ENCODE measurements around the gene SPRED2. TPM values are rescaled to one million over a fixed set of nuclear protein-coding genes. Genes with fewer than 3 reads are reported as not detected.
A peak's percentile ranks its signal among the peaks of the same experiment; 100 is the strongest.

Gene SPRED2
- total and polyA plus RNA-seq, 11 donors, result 7.0 to 24.4 (median 16.1) TPM

DNA sequence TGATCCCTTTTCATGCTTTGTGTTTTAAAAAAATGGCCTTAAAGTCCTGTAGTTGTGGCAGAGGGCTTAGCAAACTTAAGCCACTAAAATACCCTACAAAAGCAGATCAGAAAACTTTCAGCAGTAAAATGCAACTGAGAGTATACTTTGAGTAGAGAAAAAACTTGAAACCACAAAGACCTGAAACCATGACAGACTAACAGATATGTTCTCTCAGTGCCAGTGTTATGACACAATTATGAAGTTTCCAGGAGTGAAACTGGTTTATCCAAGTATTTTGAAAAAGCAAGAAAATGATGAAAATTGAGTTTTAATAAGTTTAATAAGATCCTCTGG lies 74.5 kb downstream of the SPRED2 start:
- TF ChIP-seq POLR2A (IDR thresholded peaks at IDR 0.05), result no peak
- TF ChIP-seq, protein P1, sequence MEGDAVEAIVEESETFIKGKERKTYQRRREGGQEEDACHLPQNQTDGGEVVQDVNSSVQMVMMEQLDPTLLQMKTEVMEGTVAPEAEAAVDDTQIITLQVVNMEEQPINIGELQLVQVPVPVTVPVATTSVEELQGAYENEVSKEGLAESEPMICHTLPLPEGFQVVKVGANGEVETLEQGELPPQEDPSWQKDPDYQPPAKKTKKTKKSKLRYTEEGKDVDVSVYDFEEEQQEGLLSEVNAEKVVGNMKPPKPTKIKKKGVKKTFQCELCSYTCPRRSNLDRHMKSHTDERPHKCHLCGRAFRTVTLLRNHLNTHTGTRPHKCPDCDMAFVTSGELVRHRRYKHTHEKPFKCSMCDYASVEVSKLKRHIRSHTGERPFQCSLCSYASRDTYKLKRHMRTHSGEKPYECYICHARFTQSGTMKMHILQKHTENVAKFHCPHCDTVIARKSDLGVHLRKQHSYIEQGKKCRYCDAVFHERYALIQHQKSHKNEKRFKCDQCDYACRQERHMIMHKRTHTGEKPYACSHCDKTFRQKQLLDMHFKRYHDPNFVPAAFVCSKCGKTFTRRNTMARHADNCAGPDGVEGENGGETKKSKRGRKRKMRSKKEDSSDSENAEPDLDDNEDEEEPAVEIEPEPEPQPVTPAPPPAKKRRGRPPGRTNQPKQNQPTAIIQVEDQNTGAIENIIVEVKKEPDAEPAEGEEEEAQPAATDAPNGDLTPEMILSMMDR (IDR thresholded peaks at IDR 0.05), result no peak
- Histone ChIP-seq H3K9me3 (no peaks in the 10 kb centered on the region), H3K27ac (peak overlapping the region in 1 of 12 donors; percentile 53), H3K4me3 (no peak overlapping the region), H3K27me3 (no peaks in the 10 kb centered on the region), H3K36me3 (no peaks in the 10 kb centered on the region), H3K4me1 (peaks cover 0 to 66% (median 38%) of the 10 kb centered on the region in 12 donors)
- ATAC-seq (no peak), DNase-seq (no peak)
- intact Hi-C loops (cut with DNase I), result loop anchor here in 1 of 10 donors (2.0 kb wide), 1 partner anchor 69 kb away; no protein-coding TSS in a partner anchor

DNA sequence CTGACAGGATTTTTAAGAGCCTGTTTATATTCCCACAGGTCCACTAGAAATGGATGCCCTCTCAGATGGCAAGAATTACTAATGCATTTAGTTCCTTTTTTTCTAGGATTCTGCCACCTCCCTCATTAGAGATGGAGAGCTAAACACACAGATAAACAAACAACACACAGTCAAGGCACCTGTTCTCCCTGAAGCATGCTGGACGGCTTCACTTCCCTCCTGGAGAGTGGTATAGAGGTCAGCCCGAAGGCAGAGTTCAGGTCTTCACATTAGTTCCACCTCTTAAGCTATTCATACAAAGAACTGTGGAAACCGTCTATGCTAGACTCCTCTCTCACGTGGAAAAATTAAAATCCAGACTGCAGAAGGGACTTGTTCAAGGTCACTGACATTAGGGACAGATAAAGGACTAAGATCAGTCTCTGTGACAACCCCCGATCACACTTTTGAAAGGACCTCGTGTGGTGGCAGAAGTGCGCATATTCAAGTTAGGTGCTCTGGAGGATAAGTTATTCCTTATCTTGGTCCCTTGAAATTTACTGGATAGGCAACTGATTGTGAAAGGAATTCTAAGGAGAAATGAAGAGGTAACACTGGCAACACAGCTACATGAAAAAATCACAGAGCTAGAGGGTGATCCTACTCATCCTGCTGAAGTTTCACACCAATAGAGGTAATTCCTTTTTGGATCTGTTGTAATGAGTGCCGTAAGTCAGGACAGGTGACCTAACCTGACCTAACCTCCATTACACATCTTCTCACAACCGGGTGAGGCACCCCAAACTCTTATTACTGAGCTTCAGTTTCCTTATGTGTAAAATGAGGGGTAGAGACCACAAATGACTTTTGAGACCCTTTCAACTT lies 75.1 kb downstream of the SPRED2 start:
- intact Hi-C loops (cut with DNase I), result no loop called here
- TF ChIP-seq, protein P1 (IDR thresholded peaks at IDR 0.05), result no peak
- no peak for TF ChIP-seq POLR2A (IDR thresholded peaks at IDR 0.05)
- Histone ChIP-seq H3K4me3 (no peak overlapping the region), H3K27me3 (no peaks in the 10 kb centered on the region), H3K27ac (peak overlapping the region in 1 of 12 donors; percentile 53), H3K36me3 (no peaks in the 10 kb centered on the region), H3K9me3 (no peaks in the 10 kb centered on the region), H3K4me1 (peaks cover 0 to 66% (median 38%) of the 10 kb centered on the region in 12 donors)
- DNase-seq (no peak), ATAC-seq (no peak)
- 74 to 83% (median 80%) methylated on average over 9 of the region's 9 CpGs for WGBS, 4 donors

DNA sequence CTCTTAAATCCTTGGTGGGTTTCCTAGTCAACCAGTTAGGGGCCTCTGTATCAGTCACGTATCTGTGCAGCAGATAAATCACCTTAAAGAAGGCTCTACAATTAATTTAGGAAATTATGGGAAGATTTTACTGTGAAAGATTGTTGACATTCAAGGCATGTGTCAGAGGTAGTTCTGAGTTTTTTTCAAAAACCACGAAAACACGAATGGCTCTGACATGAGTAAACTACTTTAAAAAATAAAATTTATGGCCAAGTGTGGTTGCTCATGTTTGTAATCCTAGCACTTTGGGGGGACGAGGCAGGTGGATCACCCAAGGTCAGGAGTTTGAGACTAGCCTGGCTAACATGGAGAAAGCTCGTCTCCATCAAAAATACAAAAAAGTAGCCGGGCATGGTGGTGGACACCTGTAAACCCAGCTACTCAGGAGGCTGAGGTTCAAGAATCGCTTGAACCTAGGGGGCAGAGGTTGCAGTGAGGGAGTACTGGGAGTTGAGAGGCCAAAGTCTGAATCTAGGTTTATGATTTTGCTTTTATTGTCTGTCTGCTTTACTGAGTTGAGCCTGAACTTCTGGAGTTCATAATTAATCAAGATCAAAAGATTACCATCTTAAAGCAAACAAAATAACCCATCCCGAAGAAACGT lies 77.1 kb downstream of the SPRED2 start:
- intact Hi-C loops (cut with DNase I), result no loop called here
- Histone ChIP-seq H3K4me1 (peaks cover under 1 to 65% (median 51%) of the 10 kb centered on the region in 12 donors), H3K36me3 (no peaks in the 10 kb centered on the region), H3K27ac (no peak overlapping the region), H3K27me3 (no peaks in the 10 kb centered on the region), H3K9me3 (no peaks in the 10 kb centered on the region), H3K4me3 (no peak overlapping the region)
- WGBS, 4 donors, result 90% methylated on average over 9 of the region's 9 CpGs
- DNase-seq, result no peak
- ATAC-seq, result no peak
- TF ChIP-seq, protein P1 (IDR thresholded peaks at IDR 0.05), result no peak
- TF ChIP-seq POLR2A (IDR thresholded peaks at IDR 0.05), result no peak

DNA sequence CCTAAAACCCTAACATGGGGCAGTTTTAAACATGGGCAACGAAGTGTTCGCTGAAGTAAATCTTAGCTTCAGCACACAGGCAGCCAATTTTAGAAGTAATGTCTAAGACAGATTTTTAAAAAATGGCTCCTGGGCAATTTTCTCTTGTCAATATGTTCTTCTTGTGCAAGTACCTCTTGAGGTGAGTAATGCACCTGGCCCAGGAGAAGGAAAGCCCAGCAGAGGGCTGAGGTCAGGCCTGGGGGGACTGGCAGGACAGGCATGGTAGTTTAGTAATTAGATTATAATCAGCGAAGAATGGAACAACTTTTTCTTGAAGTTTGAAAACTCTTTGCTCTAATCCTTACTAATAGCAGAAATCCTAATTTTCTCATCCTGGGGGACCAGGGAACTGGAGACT lies 77.6 kb downstream of the SPRED2 start:
- no peak overlapping the region for H3K27ac ChIP-seq
- H3K4me3 ChIP-seq, result no peak overlapping the region
- intact Hi-C loops (cut with DNase I), result loop anchor here in 1 of 10 donors (5.0 kb wide), 1 partner anchor 42 kb away; no protein-coding TSS in a partner anchor
- TF ChIP-seq POLR2A (IDR thresholded peaks at IDR 0.05), result no peak
- TF ChIP-seq, protein P1 (IDR thresholded peaks at IDR 0.05), result no peak
- no peak for DNase-seq
- no peaks in the 10 kb centered on the region for H3K36me3 ChIP-seq
- H3K4me1 ChIP-seq, result peaks cover 3 to 70% (median 56%) of the 10 kb centered on the region in 12 donors
- no peak for ATAC-seq
- no peaks in the 10 kb centered on the region for H3K27me3 ChIP-seq
- H3K9me3 ChIP-seq, result no peaks in the 10 kb centered on the region
- WGBS, 4 donors, result 97 to 99% (median 98%) methylated on average over 3 of the region's 3 CpGs
